GM12873 (cell line): Measurements from ENCODE around the gene TMEM80.
A peak's percentile ranks its signal among the peaks of the same experiment; 100 is the strongest.

Experiments
- TF ChIP-seq, protein P1 (sequence below): IDR thresholded peaks from 2 replicates; pipeline ENCODE4 v1.5.1; 2012; ENCODE audit warnings: low read depth, mild to moderate bottlenecking, moderate library complexity, low read length, control low read depth; ENCODE audit not compliant: insufficient read depth; ENCODE audit errors: missing control alignments

TMEM80 gene

DNA sequence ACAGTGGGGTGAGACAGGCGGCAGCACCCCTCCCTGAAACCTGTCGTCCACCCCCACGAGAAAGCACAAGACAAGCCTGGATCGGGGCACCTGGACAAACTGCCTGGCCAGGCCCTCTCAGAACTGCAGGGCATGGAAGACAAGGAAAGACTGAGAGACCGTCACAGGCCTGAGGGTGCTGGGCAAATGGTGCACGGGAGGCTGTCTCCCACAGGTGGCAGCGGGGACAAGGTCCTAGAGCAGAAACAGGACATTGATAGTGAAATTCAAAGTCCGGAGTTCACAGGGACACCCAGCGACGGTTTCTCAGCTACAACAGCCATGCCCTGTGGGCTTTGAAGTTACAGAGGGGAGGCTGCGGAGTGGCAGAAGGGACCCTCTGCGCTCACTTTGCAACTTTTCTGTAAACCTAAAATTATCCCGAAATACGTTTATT is 37.9 kb upstream of the TMEM80 start:
- TF ChIP-seq, protein P1, sequence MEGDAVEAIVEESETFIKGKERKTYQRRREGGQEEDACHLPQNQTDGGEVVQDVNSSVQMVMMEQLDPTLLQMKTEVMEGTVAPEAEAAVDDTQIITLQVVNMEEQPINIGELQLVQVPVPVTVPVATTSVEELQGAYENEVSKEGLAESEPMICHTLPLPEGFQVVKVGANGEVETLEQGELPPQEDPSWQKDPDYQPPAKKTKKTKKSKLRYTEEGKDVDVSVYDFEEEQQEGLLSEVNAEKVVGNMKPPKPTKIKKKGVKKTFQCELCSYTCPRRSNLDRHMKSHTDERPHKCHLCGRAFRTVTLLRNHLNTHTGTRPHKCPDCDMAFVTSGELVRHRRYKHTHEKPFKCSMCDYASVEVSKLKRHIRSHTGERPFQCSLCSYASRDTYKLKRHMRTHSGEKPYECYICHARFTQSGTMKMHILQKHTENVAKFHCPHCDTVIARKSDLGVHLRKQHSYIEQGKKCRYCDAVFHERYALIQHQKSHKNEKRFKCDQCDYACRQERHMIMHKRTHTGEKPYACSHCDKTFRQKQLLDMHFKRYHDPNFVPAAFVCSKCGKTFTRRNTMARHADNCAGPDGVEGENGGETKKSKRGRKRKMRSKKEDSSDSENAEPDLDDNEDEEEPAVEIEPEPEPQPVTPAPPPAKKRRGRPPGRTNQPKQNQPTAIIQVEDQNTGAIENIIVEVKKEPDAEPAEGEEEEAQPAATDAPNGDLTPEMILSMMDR = no peak

DNA sequence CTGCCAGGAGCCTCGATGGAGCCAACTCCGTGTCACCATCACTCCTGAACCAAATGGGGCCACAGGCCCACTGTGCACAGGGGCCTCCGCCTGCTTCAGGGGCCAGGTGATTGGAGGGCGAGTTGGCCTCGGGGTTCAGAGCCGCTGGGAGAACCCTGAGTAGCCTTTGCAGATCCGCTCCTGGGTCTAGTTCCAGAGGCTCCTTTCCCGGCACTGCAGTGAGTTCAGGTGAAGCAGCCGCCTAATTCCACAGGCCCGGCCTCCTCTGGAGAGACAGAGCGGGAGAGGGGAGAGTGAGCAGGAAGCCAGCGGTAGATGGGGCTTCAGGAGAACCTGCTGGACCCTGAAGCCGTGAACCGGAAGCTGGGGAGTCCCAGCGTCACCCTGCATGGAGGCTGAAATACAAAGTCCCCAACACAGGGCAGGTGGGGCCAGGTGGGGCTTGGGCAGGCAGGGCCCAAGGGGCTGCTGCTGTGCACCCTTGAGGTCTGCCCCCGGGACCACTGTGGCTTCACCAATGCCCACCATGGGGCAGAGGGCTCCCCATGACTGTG is 36.0 kb upstream of the TMEM80 start:
- TF ChIP-seq, protein P1 = no peak

DNA sequence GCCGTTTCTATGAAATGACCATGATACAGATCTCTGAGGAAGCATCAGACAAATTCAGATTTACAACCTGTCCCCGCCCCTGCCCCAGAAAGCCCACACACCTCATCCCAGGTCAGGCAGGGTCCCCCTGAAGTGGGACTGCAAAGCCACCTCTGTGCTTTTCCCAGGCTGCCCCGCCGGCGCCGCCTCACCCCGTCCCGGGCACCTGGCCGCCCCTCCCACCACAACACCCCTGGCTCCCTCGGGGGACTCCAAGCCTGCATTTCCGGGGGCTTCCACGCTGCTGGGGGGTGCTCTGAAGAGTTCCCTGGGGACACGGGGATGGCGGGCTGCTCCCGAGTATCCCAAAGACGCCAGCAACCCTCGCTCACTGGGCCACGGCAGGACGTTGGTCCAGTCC is 35.3 kb upstream of the TMEM80 start:
- TF ChIP-seq, protein P1 = no peak

- TF ChIP-seq, protein P1 = no peak
Observed at GRCh38 chr11:660681-661444, 34.8 kb upstream of the TMEM80 start.

DNA sequence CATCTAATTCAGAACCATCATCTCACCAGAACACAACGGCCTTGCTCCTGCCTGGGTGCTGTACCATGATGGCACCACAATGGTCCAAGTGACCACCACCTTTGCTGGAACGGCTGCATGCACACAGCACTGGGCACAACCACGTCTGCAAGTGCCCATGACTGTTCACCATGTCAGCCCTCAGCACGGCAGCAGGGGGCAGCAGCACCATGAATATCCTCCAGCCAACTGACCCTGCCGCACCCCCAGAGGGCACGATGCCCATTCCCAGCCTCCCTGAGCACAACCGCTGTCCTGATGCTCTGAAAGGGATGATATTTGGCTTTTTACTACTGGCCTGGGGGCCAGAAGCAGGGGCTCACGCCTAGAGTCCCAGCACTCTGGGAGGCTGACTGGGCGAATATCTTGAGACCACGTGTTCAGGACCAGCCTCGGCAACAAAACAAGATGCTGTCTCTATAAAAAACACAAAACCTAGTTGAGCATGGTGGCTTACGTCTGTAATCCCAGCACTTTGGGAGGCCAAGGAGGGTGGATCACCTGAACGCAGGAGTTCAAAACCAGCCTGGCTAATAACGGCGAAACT is 32.8 kb upstream of the TMEM80 start:
- TF ChIP-seq, protein P1 = peak; percentile 94

DNA sequence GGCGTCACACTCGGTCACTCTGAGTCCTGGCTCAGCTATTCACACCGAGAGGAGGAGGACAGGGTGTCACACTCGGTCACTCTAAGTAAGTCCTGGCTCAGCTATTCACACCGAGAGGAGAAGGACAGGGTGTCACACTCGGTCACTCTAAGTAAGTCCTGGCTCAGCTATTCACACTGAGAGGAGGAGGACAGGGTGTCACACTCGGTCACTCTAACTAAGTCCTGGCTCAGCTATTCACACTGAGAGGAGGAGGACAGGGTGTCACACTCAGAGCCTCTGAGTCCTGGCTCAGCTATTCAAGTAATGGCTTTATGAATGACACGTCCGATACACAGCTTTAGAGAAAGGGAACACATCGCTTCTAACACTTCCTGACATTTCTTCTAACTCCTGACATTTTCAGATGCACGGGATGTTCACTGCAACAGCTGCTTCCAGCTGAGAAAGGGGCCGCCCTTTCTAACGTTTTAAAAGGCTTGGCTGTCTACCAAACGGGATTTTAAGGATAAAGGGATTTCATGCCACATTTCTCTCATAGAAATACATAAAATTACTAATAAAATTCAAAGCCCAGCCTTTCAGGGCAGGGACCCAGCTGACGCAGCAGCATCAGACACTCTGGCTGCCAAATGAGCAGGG is 30.4 kb upstream of the TMEM80 start:
- TF ChIP-seq, protein P1 = no peak

DNA sequence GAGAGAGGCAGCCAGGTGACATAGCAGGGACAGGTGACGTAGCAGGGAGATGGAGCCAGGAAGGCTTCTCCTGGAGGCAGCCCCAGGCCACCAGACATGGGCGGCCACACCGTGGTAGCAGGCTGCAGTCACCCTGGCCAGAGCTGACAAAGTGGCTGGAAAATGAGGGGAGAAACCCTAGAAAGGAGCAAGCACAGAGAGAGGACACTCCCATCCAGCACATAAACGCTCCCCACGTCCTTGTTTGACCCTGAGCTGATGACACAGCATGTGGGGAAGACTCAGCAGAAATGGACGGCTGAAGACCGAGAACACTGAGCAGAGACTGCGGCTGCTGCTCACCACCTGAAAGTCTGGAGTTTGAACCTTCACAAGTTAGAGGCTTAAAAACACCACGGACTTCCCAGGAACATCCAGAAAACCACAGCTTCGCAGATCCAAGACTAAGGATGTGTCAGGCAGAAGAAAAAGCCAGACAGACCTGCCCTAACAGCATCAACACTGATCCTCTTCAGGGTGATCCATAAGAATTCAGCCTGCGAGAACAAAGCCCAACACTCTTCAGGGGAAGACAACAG is 29.8 kb upstream of the TMEM80 start:
- TF ChIP-seq, protein P1 = no peak
